GM12874 (cell line): Measurements from ENCODE around the gene CD300H.

Experiments
- CTCF ChIP-seq: IDR thresholded peaks from 2 replicates; pipeline ENCODE4 v1.5.1; 2011; ENCODE audit warnings: low read depth, mild to moderate bottlenecking, control low read depth, low read length, moderate library complexity; ENCODE audit not compliant: insufficient read depth

Gene CD300H

GRCh38 chr17:74541176-74542111 lies 25.9 kb downstream of the CD300H start:
- no peak for TF ChIP-seq CTCF

GRCh38 chr17:74539281-74539820 lies 28.0 kb downstream of the CD300H start:
- no peak for TF ChIP-seq CTCF

GRCh38 chr17:74536890-74537289 lies 30.4 kb downstream of the CD300H start:
- TF ChIP-seq CTCF = no peak

GRCh38 chr17:74532115-74532514 lies 35.2 kb downstream of the CD300H start:
- no peak for TF ChIP-seq CTCF

GRCh38 chr17:74531231-74531761 lies 36.0 kb downstream of the CD300H start, which contains the start of gene CD300LB:
CD300LB (minus strand) TSS chr17:74531475; CDS start chr17:74531350, 125 bp downstream.
- TF ChIP-seq CTCF = no peak

- TF ChIP-seq CTCF = no peak
These were observed 36.5 kb downstream of the CD300H start for GRCh38 chr17:74530831-74531150.

GRCh38 chr17:74529243-74529642 lies 38.1 kb downstream of the CD300H start:
- TF ChIP-seq CTCF = no peak
